GM21619 (cell line): ENCODE measurements around the gene PHEX.

ENCODE experiments used
- ATAC-seq: cut with Tn5 transposase; IDR thresholded peaks from one replicate; pipeline ENCODE4 v1.9.1; 2021; ENCODE audit not compliant: unreplicated experiment

The PHEX gene

DNA sequence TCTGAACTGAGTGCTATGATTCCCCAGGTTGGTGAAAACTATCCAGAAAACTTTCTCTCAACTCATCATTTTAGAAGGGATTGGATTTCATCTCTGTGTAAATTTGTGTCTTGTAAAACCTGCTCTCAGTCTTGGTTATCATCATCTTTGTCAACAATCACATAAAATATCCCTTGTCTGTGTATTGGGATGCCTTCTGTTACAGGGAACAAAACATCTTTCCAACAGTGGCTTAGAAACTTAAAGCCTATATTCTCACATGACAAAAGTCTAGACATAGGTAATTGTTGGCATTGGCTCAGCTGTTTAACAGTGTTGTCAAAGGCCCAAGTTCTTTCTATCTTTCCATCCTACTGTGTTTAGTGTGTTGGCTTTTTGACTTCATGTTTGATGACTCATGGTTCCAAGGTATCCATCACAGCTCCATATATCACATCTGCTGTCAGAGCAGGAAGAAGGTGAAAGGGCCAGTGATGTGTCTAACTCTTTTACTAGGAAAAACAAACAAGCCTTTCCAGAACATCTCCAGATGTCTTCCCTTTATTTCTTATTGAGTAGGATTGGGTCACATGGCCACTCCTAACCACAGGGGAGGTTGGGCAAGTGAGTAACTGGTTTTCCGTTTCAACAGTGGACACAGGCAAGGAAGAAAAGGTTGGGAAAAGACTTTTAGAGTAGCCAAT, 65.0 kb downstream of the PHEX start:
- ATAC-seq, result no peak

DNA sequence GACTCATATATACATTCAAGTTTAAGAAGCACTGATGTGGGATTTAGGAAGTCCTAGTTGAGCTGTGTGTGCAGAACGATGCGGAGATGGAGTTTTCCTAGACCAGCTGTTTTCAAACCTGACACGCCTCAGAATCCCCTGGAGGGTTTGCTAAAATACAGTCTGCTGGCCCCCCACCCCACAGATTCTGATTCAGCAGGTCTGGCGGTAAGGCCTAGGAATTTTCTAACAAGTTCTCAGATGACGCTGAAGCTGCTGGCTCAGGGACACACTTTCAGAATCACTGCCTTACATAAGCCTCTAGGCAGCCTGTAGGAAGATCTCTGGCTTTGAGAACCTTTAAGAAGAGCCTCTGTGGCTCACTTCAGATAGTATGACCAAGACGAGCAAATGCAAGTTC, 73.1 kb downstream of the PHEX start:
- no peak for ATAC-seq

- no peak for ATAC-seq
Observed at GRCh38 chrX:22105971-22106370, 73.8 kb downstream of the PHEX start.

DNA sequence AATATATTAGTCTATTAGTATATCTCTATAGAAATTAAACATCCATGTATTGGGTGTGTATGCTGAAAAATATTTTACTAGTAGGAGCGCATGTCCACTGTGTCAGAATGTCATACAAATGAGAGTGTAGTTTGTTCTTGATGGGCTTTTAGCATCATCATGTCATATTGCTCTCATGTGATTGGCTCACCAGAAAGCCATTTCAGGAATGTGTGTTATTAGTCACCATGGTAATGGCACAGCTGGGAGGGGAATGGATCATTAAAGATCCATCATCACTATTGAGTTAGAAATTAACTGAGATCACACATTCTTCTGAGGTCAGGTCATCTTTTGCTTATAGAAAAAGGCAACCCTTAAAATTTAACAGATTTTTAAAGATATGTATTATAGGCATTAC, 77.3 kb downstream of the PHEX start:
- no peak for ATAC-seq

DNA sequence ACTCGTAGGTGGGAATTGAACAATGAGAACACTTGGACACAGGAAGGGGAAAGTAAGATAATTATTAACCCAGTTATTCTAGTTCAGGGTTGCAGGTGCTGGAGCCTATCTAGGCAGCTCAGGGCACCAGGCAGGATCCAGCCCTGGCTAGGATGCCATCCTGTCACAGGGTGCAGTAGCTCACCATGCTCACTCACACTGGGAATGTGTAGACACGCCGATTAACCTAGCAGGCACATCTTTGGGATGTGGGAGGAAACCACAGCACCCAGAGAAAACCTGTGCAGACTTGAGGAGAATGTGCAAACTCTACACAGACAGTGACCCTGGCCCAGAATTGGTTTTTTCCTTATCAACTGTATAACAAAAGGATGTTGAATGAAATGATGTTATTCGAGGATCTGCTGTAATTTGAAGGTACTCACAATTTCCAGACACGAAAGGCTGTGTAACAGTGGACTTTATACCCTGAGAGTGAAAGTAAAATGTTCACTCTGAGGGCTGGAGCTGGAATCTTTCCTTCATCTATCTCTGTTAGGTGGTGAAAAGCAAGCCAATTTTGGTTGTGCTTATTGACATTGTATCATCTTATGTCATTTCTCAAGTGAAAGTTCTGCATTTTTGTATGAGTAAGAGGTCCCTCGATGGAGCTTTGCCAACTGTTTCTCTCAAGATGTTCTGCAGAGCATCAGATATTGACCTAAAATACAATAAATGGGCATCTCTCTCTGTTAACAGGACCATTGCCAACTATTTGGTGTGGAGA, 78.8 kb downstream of the PHEX start:
- ATAC-seq, result no peak

GRCh38 chrX:22116605-22117546, 84.8 kb downstream of the PHEX start:
- no peak for ATAC-seq

- ATAC-seq, result no peak
Observed at GRCh38 chrX:22117633-22118032, 85.5 kb downstream of the PHEX start.

DNA sequence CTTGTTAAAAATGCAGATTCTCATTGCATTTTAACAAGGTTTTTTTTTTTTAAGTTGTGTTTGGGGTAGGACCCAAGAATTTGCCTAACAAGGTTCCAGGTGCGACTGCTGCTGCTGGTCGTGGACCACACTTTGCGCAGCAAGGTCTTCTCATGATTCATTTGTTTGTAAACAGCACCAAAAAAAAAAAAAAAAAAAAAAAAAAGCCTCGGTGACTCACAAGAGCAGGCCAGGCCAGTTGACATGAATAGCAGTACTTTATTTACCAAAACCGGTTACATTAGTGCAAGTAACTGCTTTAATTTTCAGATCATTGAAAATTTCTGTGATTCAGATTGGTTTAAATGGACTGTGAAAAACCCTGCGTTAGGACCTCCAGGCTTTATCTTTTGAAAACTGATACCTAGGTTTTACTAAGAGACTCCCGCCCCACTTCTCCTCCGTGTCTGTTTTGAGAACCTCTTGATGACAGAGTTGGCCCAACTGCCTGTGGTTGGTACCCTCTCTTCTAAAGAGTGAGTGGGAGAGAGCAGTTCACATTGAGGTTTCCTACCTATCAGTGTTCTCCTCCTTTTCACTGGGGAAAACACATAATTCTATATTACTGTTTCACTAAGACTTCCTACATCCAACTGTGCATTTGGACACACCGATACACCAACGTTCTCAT, 86.2 kb downstream of the PHEX start:
- no peak for ATAC-seq

DNA sequence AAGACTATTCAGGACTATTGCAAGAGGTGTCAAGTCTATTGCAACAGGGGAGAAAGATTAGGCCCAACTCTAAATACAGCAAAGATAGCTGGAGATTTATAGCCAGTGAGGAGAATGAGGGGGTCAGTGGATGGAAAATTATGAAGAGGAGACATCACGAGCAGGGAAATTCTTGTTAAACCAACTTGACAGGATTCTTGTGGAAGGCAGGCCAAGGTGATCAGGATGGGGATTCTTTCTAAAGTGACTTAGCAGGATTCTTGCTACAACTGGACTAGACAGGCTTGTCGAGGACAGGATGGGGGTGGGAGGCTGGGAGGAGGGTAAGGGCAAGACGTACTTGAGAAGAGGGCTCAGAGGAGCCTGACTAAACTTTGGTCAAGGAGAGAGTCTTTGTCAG, 89.0 kb downstream of the PHEX start:
- ATAC-seq, result no peak

DNA sequence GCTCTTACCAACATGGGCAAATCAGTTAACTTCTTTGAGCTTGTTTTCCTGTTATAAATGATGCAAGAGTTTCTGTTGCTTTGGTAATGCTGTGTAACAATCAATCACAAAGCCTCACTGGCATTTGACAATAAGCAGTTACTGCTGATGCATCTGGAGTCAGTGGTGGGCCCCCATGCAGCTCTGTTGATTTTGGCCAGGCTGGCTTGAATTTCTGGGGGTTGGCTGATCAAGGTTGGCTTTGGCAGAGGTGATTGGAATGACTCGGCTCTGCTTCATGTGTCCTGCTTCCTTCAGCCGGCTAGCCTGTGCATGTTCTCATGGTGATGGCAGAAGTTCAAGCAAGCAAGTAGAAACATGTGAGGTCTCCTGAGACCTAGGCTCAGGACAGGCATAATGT, 90.4 kb downstream of the PHEX start:
- no peak for ATAC-seq

- ATAC-seq, result no peak
Observed at GRCh38 chrX:22124098-22124497, 92.0 kb downstream of the PHEX start.

DNA sequence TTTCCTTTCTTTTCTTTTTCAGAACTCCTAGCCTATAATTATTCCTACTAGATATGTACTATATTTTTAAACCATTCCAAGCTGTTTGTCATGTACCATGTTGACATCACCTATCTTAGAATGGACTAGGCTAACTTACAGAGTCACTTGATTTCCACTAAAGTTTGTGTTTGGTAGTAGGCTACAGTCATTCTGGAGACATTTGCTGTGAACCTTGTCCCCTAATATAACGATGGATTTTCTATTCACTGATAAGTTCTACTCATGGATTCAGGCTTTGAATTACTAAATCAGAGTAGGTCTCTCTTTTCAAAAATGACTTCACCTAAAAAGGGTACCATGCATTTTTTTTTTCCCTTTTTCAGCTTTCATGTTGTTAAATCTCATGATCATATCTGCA, 93.4 kb downstream of the PHEX start:
- ATAC-seq, result no peak

GRCh38 chrX:22126327-22126726, 94.2 kb downstream of the PHEX start:
- ATAC-seq, result no peak

GRCh38 chrX:22128961-22129360, 96.8 kb downstream of the PHEX start:
- ATAC-seq, result no peak

DNA sequence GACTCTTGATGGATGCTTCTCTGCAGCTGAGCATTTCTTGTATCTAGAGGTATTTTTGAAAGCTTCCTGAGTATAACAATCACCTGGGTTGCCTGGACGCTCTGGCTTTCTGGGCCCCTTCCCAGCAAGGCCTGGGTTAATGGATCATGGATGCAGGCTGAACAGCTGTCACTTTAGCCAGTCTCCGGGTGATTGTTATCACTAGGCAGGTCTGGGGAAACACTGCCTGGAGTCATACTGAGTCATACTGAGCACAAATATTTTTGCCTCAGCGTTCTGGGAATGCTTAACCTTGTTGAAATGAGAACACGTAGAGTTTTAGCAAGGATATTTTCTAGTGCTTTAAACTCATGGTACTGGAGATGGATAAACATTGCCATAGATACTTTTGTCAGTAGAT, 102.6 kb downstream of the PHEX start:
- ATAC-seq, result no peak

DNA sequence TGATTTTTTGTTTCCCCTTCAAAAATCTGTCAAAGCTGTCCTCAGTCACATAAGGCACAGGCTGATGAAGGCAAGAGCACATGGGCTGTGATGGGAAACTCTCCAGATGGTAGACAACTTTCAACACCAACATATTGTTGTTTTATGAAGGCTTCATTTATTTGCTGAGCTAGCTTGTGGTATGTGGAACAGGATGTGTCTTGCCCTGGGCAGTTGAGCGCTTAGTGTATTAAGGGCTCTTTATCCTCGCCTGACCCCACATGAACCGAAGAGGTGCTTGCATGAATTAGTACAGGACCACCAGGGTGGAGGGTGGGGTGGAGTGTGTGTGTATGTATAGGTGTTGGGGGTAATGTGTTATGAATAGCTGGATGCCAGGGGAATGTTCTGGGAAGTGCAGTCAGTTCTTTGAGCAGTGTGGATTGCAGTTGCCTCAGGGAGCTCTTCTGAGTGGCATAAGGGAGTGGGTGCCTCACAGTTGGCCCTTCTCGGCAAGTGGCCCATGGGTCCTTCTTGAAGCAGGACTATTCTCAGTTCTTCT, 103.1 kb downstream of the PHEX start:
- no peak for ATAC-seq

GRCh38 chrX:22135994-22136684, 104.0 kb downstream of the PHEX start:
- ATAC-seq, result no peak

DNA sequence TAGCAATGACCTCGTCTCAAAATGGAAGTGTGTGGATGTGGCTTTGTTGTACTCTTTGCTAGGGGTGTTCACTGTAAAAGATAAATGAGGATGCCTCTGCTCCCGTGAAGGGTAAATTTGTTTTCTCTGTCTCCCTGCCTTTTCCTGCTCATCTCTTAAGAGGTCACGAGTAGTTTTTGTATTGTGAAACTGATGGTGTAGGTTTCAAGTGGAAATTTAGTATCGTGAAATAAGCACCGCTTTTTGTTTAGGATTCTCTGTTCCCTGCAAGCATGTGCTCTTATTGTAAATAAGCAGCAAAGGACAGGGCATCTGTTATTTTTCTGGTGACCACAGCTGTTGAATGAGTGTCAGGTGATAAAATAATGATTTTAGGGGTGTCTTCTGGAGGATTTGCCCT, 104.6 kb downstream of the PHEX start:
- ATAC-seq, result no peak

- ATAC-seq, result no peak
Observed at GRCh38 chrX:22139822-22140221, 107.7 kb downstream of the PHEX start.

DNA sequence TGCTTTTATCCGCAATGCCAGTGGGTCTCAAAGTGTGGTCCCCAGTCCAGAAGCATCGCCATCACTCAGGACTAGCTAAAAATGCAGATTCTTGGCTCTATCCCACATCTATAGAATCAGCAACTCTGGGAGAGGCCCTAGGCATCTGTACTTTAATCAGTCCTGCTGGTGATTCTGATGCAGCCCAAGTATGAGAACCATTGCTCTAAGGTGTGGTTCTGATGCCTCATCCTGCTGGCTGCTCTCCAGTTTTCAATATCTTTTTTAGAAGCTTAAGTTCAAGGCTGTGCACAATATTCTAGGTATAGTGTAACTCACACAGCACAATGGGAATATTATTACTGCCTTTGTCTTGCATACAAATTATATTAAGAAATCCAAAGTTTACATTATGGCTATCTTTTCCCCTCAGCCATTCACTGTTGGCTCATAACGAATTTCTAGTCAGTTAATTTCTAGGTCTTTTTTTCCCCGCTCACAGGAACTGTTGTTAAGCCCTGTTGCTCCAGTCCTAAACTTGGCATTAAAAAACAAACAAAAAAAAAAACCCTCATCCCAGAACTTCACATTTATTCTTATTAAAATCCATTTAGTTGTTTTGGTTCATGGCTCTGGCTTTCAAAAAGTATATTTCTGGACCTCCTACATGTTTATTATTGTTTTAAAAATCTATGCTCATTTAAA, 109.1 kb downstream of the PHEX start:
- no peak for ATAC-seq
